GM12878 (cell line): Measurements from ENCODE around the gene LONRF2.

Source experiments
- KDM1A ChIP-seq: fragments of 200-600 bp; sonication (generic); IDR thresholded peaks from 2 replicates; pipeline ENCODE4 v1.6.1; 2016; ENCODE audit warnings: borderline replicate concordance
- TF ChIP-seq, protein P1 (sequence below), 3 experiments: IDR thresholded peaks in 2 of 3; conservative IDR thresholded peaks in 1 of 3; 2 replicates each; pipeline ENCODE4 v1.5.1; 2011; ENCODE audit warnings: low read depth in 3 of 3, low read length in 3 of 3, mild to moderate bottlenecking in 3 of 3, control low read depth in 2 of 3, moderate library complexity in 2 of 3, inconsistent platforms in 1 of 3, mixed read lengths in 1 of 3; ENCODE audit not compliant: control insufficient read depth in 2 of 3, insufficient read depth in 1 of 3; ENCODE audit errors: extremely low read depth in 1 of 3

DNA sequence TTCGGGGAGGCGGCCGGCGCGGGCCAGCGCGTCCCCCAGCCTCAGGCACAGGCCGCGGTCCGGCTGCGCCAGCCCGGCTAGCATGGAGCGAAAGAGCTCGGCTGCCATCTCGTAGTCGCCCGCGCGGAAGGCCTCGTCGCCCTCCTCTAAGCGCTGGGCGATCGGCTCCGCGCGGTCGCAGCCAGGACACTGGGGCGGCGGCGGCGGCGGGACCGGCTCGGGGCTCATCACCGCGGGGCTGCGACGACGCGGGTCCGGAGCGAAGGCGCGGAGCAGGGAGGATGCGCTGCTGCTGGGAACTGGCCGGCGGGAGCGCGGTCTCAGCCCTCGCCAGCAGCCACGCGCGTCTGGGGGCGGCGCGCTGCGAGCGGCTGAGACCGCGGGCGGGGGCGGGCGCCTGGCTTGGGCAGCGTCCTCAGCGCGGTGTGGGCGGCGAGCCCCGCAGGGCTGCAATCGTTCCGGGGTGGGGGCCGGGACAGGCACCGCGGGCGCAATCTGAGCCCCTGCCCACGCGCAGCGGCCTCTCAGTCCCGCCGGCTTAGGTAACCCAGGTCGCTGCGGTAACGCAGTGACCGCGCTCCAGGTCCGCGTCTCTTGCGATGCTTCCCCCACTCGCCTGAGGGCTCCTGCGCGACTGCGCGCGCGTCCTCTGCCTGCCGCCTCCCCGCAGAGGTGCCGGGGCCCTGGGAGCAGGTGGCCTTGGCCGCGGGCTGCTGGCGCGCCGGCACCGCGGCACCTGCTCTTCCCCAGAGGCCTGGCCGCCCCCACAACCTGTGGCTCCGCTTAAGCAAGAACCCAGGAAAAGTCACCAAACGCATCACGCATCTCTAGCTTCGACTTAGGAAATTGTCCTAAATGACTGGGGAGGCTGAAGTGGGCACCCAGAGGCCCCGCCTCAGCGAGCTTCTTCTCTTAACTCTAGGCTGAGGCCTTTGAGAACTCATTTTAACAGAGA lies at the start of gene LONRF2:
- TF ChIP-seq, protein P1, sequence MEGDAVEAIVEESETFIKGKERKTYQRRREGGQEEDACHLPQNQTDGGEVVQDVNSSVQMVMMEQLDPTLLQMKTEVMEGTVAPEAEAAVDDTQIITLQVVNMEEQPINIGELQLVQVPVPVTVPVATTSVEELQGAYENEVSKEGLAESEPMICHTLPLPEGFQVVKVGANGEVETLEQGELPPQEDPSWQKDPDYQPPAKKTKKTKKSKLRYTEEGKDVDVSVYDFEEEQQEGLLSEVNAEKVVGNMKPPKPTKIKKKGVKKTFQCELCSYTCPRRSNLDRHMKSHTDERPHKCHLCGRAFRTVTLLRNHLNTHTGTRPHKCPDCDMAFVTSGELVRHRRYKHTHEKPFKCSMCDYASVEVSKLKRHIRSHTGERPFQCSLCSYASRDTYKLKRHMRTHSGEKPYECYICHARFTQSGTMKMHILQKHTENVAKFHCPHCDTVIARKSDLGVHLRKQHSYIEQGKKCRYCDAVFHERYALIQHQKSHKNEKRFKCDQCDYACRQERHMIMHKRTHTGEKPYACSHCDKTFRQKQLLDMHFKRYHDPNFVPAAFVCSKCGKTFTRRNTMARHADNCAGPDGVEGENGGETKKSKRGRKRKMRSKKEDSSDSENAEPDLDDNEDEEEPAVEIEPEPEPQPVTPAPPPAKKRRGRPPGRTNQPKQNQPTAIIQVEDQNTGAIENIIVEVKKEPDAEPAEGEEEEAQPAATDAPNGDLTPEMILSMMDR (IDR thresholded peaks at IDR 0.05 in 2 of 3, conservative IDR thresholded peaks at IDR 0.05 in 1 of 3; ENCODE audit: control insufficient read depth in 2 of 3, extremely low read depth in 1 of 3, insufficient read depth in 1 of 3, low read depth in 3 of 3, low read length in 3 of 3): no peak
- TF ChIP-seq KDM1A: no peak
